Prostate gland (tissue), 2 donors: ENCODE data around the gene RCOR3. TPM values are rescaled to one million over a fixed set of nuclear protein-coding genes. Genes with fewer than 3 reads are reported as not detected.

Source experiments
- DNase-seq: peaks from one replicate; pipeline ENCODE4 v3.0.0-alpha.2; 2019; ENCODE audit warnings: low spot score
- H3K27ac ChIP-seq, 2 donors: fragments of 200-600 bp; sonication (generic); 2 replicates each; pipeline ENCODE4 v1.5.1; 2017 to 2019
- H3K27me3 ChIP-seq: fragments of 200-600 bp; sonication (generic); replicated peaks from 2 replicates; pipeline ENCODE4 v1.5.1; 2019; ENCODE audit not compliant: insufficient read depth
- H3K36me3 ChIP-seq, 2 donors: fragments of 200-600 bp; sonication (generic); 1 replicate in 1 of 2; 2 replicates in 1 of 2; pipeline versions ENCODE4 v1.5.1 to v1.8.1; 2017 to 2019
- H3K4me1 ChIP-seq: fragments of 200-600 bp; sonication (generic); replicated peaks from 2 replicates; pipeline ENCODE4 v1.5.1; 2019
- H3K4me3 ChIP-seq, 2 donors: fragments of 200-600 bp; sonication (generic); 2 replicates each; pipeline ENCODE4 v1.5.1; 2017 to 2019
- H3K9me3 ChIP-seq: fragments of 200-600 bp; sonication (generic); 2 replicates; pipeline ENCODE4 v1.5.1; 2017
- POLR2A ChIP-seq: fragments of 450-650 bp; IDR thresholded peaks from one replicate; pipeline ENCODE4 v1.6.1; 2016; ENCODE audit warnings: antibody characterized with exemption, mild to moderate bottlenecking
- POLR2AphosphoS5 ChIP-seq: sonication (generic); formaldehyde crosslinking; IDR thresholded peaks from one replicate; pipeline ENCODE4 v1.6.1; 2017; ENCODE audit warnings: antibody characterized with exemption
- WGBS: methylation state at CpG from one replicate; pipeline ENCODE4 v1.1.5; 2018; 5-methylcytosine and 5-hydroxymethylcytosine counted together
- intact Hi-C: fragments of 100-400 bp; cut with DNase I; formaldehyde crosslinking; loops from one replicate; pipeline ENCODE4 v1.14.2; 2022
- total RNA-seq, 2 donors: library from RNA; depleted of rRNA; stranded (reverse); fragments of >200 nt; gene quantifications; one replicate each; pipeline ENCODE4 v1.1.0, GENCODE V29; 2016
- TF ChIP-seq, protein P1 (sequence below), 4 experiments: fragments of 200-600 bp in 2 of 4; fragments of 450-650 bp in 2 of 4; sonication (generic) in 2 of 4; IDR thresholded peaks; 1 replicate in 3 of 4; 2 replicates in 1 of 4; pipeline ENCODE4 v1.5.1; 2016 to 2019; ENCODE audit warnings: antibody characterized with exemption in 4 of 4, mild to moderate bottlenecking in 2 of 4, moderate library complexity in 2 of 4

The RCOR3 gene
- total RNA-seq, 2 donors from 2014 or later, result 56.4 to 78.3 TPM

DNA sequence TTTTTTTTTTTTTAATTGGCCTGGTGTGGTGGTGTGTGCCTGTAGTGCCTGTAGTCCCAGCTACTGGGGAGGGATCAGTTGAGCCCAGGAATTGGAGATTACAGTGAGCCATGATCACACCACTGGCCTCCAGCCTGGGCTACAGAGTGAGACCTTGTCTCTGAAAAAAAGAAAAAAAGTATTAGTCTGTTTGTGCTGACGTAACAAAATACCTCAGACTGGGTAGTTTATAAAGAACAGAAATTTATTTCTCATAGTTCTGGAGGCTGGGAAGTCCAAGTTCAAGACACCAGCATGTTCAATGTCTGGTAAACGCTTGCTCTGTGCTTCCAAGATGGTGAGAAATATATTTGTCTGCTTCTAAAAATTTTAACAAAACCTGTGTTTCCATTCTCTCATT, 93.3 kb downstream of the RCOR3 start:
- TF ChIP-seq POLR2AphosphoS5 (no peak), POLR2A (no peak)
- TF ChIP-seq, protein P1, sequence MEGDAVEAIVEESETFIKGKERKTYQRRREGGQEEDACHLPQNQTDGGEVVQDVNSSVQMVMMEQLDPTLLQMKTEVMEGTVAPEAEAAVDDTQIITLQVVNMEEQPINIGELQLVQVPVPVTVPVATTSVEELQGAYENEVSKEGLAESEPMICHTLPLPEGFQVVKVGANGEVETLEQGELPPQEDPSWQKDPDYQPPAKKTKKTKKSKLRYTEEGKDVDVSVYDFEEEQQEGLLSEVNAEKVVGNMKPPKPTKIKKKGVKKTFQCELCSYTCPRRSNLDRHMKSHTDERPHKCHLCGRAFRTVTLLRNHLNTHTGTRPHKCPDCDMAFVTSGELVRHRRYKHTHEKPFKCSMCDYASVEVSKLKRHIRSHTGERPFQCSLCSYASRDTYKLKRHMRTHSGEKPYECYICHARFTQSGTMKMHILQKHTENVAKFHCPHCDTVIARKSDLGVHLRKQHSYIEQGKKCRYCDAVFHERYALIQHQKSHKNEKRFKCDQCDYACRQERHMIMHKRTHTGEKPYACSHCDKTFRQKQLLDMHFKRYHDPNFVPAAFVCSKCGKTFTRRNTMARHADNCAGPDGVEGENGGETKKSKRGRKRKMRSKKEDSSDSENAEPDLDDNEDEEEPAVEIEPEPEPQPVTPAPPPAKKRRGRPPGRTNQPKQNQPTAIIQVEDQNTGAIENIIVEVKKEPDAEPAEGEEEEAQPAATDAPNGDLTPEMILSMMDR (IDR thresholded peaks at IDR 0.05), result no peak
- H3K4me3 ChIP-seq, result no peak overlapping the region
- DNase-seq, result no peak
- no peaks in the 10 kb centered on the region for H3K9me3 ChIP-seq
- H3K4me1 ChIP-seq, result no peaks in the 10 kb centered on the region
- H3K36me3 ChIP-seq, result no peaks in the 10 kb centered on the region
- no peaks in the 10 kb centered on the region for H3K27me3 ChIP-seq
- 95% methylated on average over 2 of the region's 2 CpGs for WGBS
- intact Hi-C loops, result no loop called here
- no peak overlapping the region for H3K27ac ChIP-seq

DNA sequence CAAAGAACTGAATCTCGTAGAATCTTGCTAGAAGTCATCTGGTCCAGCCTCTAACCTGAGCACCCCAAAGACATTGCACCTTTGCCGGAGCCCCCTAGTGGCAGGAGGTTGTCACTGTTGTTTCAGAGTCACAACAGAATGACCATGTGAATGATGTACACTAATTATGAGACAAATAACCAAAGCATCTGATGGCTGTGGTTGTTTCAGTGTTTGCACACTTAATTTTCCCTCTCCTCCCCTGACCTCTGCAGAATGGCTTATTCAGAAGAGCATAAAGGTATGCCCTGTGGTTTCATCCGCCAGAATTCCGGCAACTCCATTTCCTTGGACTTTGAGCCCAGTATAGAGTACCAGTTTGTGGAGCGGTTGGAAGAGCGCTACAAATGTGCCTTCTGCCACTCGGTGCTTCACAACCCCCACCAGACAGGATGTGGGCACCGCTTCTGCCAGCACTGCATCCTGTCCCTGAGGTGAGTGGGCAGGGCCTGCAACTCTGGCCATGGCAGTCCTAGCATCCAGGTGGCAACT, 93.9 kb downstream of the RCOR3 start:
- H3K36me3 ChIP-seq, result no peaks in the 10 kb centered on the region
- intact Hi-C loops, result no loop called here
- H3K4me1 ChIP-seq, result no peaks in the 10 kb centered on the region
- no peak for TF ChIP-seq POLR2A
- TF ChIP-seq, protein P1 (IDR thresholded peaks at IDR 0.05), result peak; percentile 11 to 63 (median 61)
- H3K9me3 ChIP-seq, result no peaks in the 10 kb centered on the region
- 85% methylated on average over 8 of the region's 8 CpGs for WGBS
- no peaks in the 10 kb centered on the region for H3K27me3 ChIP-seq
- H3K4me3 ChIP-seq, result no peak overlapping the region
- no peak overlapping the region for H3K27ac ChIP-seq
- peak; percentile 34 for DNase-seq

DNA sequence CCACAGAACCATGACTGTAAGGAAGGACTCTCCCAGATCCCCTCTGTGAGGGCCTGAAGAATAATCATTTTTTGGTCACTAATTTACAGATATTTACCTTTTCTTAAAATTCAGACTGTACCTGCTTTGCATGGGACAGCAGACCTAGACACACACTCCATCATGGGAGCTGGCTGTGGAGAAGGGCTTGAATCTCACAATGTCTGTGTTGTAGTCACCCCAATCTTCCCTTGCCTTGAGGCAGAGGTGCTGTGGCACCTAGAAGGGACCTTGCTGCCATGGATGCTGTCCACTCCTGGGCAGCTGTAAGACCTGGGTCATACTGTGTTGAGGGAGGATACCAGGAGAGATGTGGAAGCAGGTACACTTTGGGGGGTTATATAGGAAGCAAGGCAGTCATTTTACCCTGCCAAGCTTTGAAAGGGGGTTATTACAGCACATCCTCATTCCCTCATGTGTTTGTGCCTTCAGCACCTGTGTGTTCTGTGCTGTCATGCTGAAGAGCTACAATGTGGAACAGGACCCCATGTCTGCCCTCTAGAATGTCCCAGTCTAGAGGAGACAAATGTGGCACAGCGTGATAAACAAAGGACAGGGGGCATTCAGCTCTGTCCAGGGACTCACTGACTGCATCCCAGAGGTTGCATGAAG, 94.5 kb downstream of the RCOR3 start:
- Histone ChIP-seq H3K36me3 (no peaks in the 10 kb centered on the region), H3K9me3 (no peaks in the 10 kb centered on the region), H3K4me1 (no peaks in the 10 kb centered on the region), H3K27me3 (no peaks in the 10 kb centered on the region), H3K4me3 (no peak overlapping the region), H3K27ac (no peak overlapping the region)
- WGBS, result 0% methylated on average over 1 of the region's 1 CpG
- TF ChIP-seq, protein P1 (IDR thresholded peaks at IDR 0.05), result no peak
- TF ChIP-seq POLR2AphosphoS5, result no peak
- no peak for TF ChIP-seq POLR2A
- DNase-seq, result no peak
- intact Hi-C loops, result no loop called here

DNA sequence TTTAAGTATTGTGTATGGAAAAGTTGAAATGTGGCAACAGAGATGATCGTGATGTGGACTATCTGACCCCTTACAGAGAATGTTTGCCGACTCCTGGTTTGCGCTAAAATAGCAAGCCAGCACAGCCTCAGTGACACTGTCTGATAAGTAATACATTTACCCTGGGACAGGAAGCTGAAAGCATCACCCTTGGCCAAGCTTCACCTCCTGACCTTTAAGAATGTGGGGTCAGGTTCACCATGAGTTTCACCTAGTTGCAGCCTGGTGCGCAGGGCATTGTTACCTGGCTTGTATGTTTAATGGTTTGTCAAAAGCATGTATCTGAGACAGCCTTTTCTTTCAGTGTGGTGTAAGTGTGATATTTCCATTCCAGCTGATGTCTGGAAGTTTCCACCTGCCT, 96.7 kb downstream of the RCOR3 start:
- WGBS, result 89% methylated on average over 4 of the region's 4 CpGs
- TF ChIP-seq, protein P1 (IDR thresholded peaks at IDR 0.05), result no peak
- TF ChIP-seq POLR2AphosphoS5 (no peak), POLR2A (no peak)
- intact Hi-C loops, result no loop called here
- no peaks in the 10 kb centered on the region for H3K9me3 ChIP-seq
- no peak overlapping the region for H3K27ac ChIP-seq
- DNase-seq, result no peak
- no peaks in the 10 kb centered on the region for H3K36me3 ChIP-seq
- H3K27me3 ChIP-seq, result no peaks in the 10 kb centered on the region
- no peak overlapping the region for H3K4me3 ChIP-seq
- H3K4me1 ChIP-seq, result no peaks in the 10 kb centered on the region
